Measurements from ENCODE around the gene TRIM71. TPM values are rescaled to one million over a fixed set of nuclear protein-coding genes. Genes with fewer than 3 reads are reported as not detected.

Gene TRIM71
- total RNA-seq, 1 donor from 2014 or later = 2.5 TPM

DNA sequence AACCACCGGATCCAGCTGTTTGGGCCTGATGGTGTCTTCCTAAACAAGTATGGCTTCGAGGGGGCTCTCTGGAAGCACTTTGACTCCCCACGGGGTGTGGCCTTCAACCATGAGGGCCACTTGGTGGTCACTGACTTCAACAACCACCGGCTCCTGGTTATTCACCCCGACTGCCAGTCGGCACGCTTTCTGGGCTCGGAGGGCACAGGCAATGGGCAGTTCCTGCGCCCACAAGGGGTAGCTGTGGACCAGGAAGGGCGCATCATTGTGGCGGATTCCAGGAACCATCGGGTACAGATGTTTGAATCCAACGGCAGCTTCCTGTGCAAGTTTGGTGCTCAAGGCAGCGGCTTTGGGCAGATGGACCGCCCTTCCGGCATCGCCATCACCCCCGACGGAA, 73.6 kb downstream of the TRIM71 start:
- H3K4me3 ChIP-seq = no peak overlapping the region
- H3K4me1 ChIP-seq = peaks cover 7% of the 10 kb centered on the region

GRCh38 chr3:32892625-32893598, 75.1 kb downstream of the TRIM71 start:
- no peak overlapping the region for H3K4me3 ChIP-seq
- intact Hi-C loops (cut with DNase I) = no loop called here
- H3K27me3 ChIP-seq (ENCODE audit: low read depth) = peaks cover 2% of the 10 kb centered on the region
- DNase-seq = no peak
- no peak for TF ChIP-seq CTCF (IDR thresholded peaks at IDR 0.05)
- no peaks in the 10 kb centered on the region for H3K4me1 ChIP-seq
- H3K36me3 ChIP-seq = peaks cover 12% of the 10 kb centered on the region
- ATAC-seq = no peak
- H3K27ac ChIP-seq = no peak overlapping the region
- H3K9me3 ChIP-seq = no peaks in the 10 kb centered on the region

More for the DNA sequence above, 73.6 kb downstream of the TRIM71 start:
- Histone ChIP-seq H3K36me3 (peaks cover 12% of the 10 kb centered on the region), H3K9me3 (no peaks in the 10 kb centered on the region), H3K27me3 (ENCODE audit: low read depth) (no peaks in the 10 kb centered on the region), H3K27ac (no peak overlapping the region)
- DNase-seq (no peak), ATAC-seq (no peak)
- intact Hi-C loops (cut with DNase I) = no loop called here
- TF ChIP-seq CTCF (IDR thresholded peaks at IDR 0.05) = no peak

DNA sequence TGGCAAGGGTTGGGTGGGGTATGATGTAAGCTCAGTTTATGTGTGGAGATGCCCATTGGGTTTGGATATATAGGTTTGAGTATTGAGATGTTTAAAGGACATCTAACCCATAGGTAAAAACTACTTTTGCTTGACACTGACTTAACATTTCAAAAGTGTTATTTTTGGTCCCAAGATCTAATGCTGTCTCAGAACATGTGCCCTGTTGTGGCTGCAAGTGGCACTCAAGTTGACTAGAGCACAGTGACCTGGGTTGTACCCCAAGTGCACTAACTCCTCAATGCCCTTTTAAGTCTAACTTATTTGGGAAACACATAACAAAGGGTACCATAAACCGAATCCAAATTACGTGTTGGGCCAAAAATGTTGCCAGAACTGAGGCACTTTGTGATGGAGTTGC, 77.2 kb downstream of the TRIM71 start:
- Histone ChIP-seq H3K36me3 (peaks cover 12% of the 10 kb centered on the region), H3K27me3 (ENCODE audit: low read depth) (peaks cover 2% of the 10 kb centered on the region), H3K27ac (no peak overlapping the region), H3K9me3 (no peaks in the 10 kb centered on the region), H3K4me3 (no peak overlapping the region), H3K4me1 (no peaks in the 10 kb centered on the region)
- intact Hi-C loops (cut with DNase I) = no loop called here
- no peak for DNase-seq
- no peak for ATAC-seq
- TF ChIP-seq CTCF (IDR thresholded peaks at IDR 0.05) = no peak

- no peak overlapping the region for H3K4me3 ChIP-seq
- peaks cover 2% of the 10 kb centered on the region for H3K27me3 ChIP-seq (ENCODE audit: low read depth)
- ATAC-seq (no peak), DNase-seq (no peak)
- H3K27ac ChIP-seq = no peak overlapping the region
- H3K4me1 ChIP-seq = no peaks in the 10 kb centered on the region
- TF ChIP-seq CTCF (IDR thresholded peaks at IDR 0.05) = no peak
- H3K36me3 ChIP-seq = peaks cover 7% of the 10 kb centered on the region
- H3K9me3 ChIP-seq = no peaks in the 10 kb centered on the region
- intact Hi-C loops (cut with DNase I) = no loop called here
These were observed 77.9 kb downstream of the TRIM71 start for GRCh38 chr3:32895701-32896100.

DNA sequence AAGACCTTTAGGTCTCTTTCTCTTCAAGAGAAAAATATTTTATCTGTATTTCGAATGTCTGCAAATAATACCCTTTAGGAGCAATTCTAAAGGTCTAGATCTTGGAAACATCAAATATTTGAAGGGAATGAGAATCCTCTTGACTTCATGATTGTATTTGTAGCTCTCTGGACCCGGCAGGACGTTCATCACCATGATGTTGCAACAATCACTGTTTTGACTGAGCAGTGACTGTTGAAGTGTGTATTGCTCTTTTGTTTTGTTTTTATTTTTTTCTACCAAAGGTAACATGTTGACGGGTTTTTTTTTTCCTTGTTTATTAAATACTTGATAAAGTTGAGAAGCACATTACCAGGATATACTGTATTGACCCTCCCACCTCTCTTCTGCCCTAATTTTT, 78.3 kb downstream of the TRIM71 start:
- H3K27me3 ChIP-seq (ENCODE audit: low read depth) = peaks cover 2% of the 10 kb centered on the region

More for the DNA sequence above, 78.3 kb downstream of the TRIM71 start:
- Histone ChIP-seq H3K4me1 (no peaks in the 10 kb centered on the region), H3K27ac (no peak overlapping the region), H3K9me3 (no peaks in the 10 kb centered on the region), H3K36me3 (peaks cover 5% of the 10 kb centered on the region), H3K4me3 (no peak overlapping the region)
- no peak for ATAC-seq
- TF ChIP-seq CTCF (IDR thresholded peaks at IDR 0.05) = no peak
- intact Hi-C loops (cut with DNase I) = no loop called here
- no peak for DNase-seq

Data from lower lobe of right lung (tissue), 2 donors.